ENCODE measurements around the gene EPOP.

GRCh38 chr17:38667787-38668122 lies 7.0 kb downstream of the EPOP start:
- TF ChIP-seq CTCF (conservative IDR thresholded peaks at IDR 0.05 in 1 of 2, IDR thresholded peaks at IDR 0.05 in 1 of 2; ENCODE audit: low read depth in 1 of 2, low read length in 2 of 2) (no peak), EZH2 (IDR thresholded peaks at IDR 0.05; ENCODE audit: low read length, missing control alignments) (no peak)

Measured in fibroblast of lung (primary cell).